Measurements from ENCODE around the gene QRICH2. TPM values are rescaled to one million over a fixed set of nuclear protein-coding genes. Genes with fewer than 3 reads are reported as not detected.
"Not testable (repeated sequence)": the region's sequence is repeated elsewhere in the genome, so short reads cannot be mapped to it uniquely, and the experiment has no call there.

Gene QRICH2
- total RNA-seq, 2 donors from 2014 or later: 3.1 to 4.5 TPM

DNA sequence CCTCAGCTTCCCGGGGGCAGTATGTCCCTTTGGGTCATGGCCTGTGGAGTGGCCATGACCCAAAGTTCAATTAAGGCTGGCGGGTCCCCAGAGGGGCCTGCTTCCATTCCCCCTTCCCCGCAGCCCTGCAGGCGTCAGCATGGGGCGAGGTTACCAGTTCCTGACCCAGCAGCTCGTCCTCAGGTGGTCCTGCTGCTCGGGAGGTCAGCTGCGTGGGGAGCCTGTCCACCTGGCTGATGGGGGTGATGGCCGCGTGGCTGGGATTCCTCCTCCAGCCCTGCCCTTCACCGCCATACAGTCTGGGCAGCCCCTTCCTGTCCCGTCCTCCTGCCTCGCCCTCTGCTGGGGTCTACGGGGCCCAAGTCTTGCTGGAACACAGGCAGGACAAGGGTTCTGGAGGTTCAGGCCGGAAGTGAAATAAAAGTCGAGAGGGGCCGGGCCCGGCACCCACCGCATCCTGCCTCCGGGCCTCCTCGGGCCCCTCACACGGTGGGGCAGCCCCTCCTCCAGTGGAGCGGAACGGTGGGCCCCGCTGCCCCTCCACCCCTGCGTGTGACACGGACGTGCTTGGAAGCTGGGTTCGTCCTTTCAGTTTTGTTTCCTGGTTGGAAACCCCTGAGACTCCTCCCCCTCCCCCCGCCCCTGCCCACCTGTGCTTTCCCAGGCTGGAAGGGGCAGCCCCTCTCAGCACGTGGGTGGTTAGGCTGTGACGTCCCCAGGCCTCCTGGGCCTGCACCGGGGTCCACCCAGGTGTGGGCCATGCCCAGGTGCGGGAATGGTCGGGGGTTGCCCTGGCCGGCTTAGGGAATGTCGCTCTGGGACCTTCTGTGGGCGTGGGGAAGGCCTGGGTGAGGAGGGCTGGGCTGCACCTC, 36.2 kb downstream of the QRICH2 start:
- H3K27me3 Mint-ChIP-seq (ENCODE audit: low read depth): no peaks in the 10 kb centered on the region
- peak overlapping the region; percentile 83 to 85 for H3K4me3 Mint-ChIP-seq
- DNase-seq (peak; percentile 90 to 91), ATAC-seq (replicated peaks in 1 of 2) (peak; percentile 57 to 62)
- H3K27ac Mint-ChIP-seq: peak overlapping the region; percentile 89
- H3K4me1 Mint-ChIP-seq (ENCODE audit: low read depth): peaks cover 81% of the 10 kb centered on the region
- no peaks in the 10 kb centered on the region for H3K9me3 Mint-ChIP-seq
- peaks cover 15 to 23% of the 10 kb centered on the region in 2 donors for H3K36me3 Mint-ChIP-seq (ENCODE audit: insufficient read depth in 2 of 2)

DNA sequence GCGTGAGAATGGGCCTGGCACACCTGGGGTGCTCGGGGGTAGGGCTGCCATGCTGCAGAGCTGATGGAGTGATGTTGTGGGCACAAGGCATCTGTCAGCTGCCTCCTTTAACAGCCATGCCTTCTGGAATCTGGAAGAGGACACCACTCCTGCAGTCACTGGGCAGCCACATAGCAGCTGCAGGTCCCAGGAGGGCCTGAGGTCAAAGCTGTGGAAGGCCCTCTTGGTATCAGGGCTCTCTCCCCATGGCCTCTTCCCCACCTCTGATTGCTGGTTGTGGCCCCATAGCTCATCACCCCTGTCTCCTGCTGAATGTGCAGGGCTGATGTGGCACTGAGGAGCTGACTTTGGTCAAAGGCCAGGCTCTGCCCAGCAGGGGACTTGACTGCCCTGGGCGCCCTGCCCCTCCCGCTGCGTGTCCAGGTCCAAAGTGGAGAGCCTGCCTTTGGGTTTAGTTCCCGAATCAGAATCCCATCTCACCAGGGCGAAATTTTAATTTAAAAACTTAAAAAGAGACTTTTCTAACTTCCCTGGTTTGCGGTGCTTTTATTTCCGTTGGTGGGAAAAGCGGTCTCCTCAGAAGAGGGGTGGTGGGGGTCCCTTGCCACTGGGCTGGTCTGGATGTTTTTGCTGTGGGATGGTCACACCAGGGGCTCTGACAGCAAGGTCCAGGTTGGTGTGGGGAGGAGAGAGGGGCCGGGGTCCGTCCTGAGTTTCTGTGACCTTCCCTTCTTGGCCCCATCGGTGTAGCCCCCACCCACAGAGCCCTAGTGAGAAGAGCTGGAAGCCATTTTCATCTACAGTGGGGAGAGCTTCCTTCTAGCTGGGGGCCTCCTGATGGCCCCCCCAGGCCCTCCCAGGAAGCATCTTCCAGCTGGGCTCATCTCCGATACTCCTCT, 37.1 kb downstream of the QRICH2 start:
- peak overlapping the region; percentile 83 to 85 for H3K4me3 Mint-ChIP-seq
- peak; percentile 0 to 2 for ATAC-seq (replicated peaks in 1 of 2)

DNA sequence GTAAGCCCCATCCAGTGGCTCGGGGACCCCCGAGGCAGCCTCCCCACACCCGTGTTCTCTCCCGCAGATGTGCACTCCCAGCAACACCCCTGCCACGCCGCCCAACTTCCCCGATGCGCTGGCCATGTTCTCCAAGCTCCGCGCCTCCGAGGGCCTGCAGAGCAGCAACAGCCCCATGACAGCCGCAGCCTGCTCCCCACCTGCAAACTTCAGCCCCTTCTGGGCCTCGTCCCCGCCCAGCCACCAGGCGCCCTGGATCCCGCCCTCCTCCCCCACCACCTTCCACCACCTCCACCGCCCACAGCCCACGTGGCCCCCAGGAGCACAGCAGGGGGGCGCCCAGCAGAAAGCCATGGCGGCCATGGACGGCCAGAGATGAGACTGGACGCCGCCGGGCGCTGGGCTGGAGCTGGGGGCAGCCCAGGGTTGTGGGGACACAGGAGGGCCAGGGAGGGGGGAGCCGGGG, 37.9 kb downstream of the QRICH2 start:
- ATAC-seq (replicated peaks in 1 of 2) (no peak), DNase-seq (peak; percentile 51 to 52)
- Mint-ChIP-seq H3K27me3 (ENCODE audit: low read depth) (no peaks in the 10 kb centered on the region), H3K9me3 (no peaks in the 10 kb centered on the region), H3K4me1 (ENCODE audit: low read depth) (peaks cover 66% of the 10 kb centered on the region), H3K36me3 (ENCODE audit: insufficient read depth in 2 of 2) (peaks cover 21 to 28% of the 10 kb centered on the region in 2 donors), H3K4me3 (peak overlapping the region; percentile 90 to 97), H3K27ac (peak overlapping the region; percentile 96)

More for the DNA sequence above, 37.1 kb downstream of the QRICH2 start:
- H3K4me1 Mint-ChIP-seq (ENCODE audit: low read depth): peaks cover 72% of the 10 kb centered on the region
- DNase-seq: peak; percentile 57 to 66
- H3K36me3 Mint-ChIP-seq (ENCODE audit: insufficient read depth in 2 of 2): peaks cover 19 to 26% of the 10 kb centered on the region in 2 donors
- no peaks in the 10 kb centered on the region for H3K9me3 Mint-ChIP-seq
- no peaks in the 10 kb centered on the region for H3K27me3 Mint-ChIP-seq (ENCODE audit: low read depth)
- H3K27ac Mint-ChIP-seq: peak overlapping the region; percentile 89

DNA sequence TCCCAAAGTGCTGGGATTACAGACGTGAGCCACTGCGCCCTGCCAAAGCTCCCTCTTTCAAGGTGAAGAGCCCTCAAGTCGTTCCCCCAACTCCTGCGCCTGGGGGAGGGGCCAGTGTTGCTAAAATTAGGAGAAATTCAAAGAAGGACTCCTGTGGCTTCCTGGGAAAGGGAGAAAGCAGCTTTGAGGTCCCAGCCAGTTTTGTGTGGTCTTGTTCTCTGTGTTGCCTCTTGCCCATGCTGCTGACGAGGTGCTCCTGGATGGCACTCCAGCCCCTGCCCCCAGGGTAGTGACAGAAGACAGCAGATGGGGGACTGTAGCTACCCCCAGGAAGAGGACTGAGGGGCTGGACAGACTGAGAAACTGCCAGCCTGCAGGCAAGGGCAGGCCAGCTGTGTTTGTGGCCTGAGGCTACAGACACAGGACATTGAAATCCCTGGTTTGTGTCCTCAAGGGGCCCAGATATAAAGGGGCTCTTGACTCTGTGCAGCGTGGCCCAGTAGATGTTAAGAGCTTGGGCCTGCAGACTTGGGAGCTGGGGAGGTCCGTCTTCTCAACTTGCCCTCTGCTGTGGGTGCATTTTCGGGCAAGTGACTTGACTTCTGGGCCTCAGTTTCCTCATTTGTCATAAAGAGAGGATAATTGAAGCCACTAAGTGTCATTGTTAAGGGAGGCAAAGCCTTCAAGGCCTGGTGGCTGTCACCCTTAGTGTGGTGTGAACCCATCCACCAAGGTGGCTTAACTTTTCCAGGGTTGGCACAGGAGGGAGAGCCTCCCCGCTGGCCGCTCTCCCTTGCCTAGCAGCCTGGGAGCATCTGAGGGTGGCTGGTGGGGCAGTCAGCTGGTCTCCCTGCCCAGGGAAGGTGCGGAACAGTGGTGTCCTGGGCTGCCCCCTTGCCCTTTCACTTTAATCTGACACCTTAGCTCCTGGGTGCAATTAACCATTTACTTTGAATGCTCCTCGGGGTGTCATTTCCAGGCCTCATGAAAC, 38.8 kb downstream of the QRICH2 start:
- H3K9me3 Mint-ChIP-seq: no peaks in the 10 kb centered on the region
- peak overlapping the region; percentile 90 to 97 for H3K4me3 Mint-ChIP-seq
- DNase-seq: peak in 1 of 2 donors; percentile 36
- peaks cover 65% of the 10 kb centered on the region for H3K4me1 Mint-ChIP-seq (ENCODE audit: low read depth)
- no peak for ATAC-seq (replicated peaks in 1 of 2)
- peaks cover 21 to 28% of the 10 kb centered on the region in 2 donors for H3K36me3 Mint-ChIP-seq (ENCODE audit: insufficient read depth in 2 of 2)
- no peaks in the 10 kb centered on the region for H3K27me3 Mint-ChIP-seq (ENCODE audit: low read depth)
- peak overlapping the region; percentile 96 for H3K27ac Mint-ChIP-seq

DNA sequence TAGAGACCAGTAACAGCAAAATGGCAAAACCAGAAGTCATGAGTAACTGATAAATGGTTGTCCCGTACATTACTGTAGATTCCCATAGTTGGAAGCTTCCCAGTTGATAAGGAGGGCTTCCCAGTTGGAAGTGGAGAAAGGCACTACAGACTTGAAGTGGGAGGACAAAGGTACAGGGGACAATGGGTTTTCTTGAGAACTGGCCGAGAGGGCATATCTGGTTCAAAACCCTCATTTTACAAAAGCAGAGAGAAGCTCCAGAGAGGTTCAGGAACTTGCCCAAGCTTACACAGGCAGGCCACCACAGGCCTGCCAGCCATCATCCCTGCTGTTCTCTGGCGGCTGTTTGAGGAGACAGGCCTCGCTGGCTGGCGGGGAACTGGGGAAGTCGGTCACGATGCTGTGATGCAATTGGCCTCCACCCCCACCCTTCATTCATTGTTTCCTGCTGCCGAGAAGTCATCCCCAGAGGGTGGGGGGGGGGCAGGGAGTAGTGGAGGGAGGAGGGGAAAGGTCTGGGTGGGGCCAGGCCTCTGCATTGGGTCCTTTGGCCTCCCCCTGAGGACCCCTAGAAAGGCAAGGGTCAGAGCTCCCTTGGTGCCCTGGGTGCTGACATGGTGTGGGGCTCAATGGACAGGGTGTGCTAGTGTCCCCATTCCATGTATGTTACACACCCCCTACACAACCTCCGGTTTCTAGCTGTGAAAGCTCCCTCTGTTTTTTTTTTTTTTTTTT, 39.9 kb downstream of the QRICH2 start:
- peak overlapping the region; percentile 90 to 97 for H3K4me3 Mint-ChIP-seq
- H3K9me3 Mint-ChIP-seq: no peaks in the 10 kb centered on the region
- peaks cover 21 to 28% of the 10 kb centered on the region in 2 donors for H3K36me3 Mint-ChIP-seq (ENCODE audit: insufficient read depth in 2 of 2)
- ATAC-seq (replicated peaks in 1 of 2) (peak; percentile 3 to 9), DNase-seq (peak; percentile 81)
- peaks cover 65% of the 10 kb centered on the region for H3K4me1 Mint-ChIP-seq (ENCODE audit: low read depth)
- H3K27ac Mint-ChIP-seq: peak overlapping the region; percentile 96
- H3K27me3 Mint-ChIP-seq (ENCODE audit: low read depth): no peaks in the 10 kb centered on the region

DNA sequence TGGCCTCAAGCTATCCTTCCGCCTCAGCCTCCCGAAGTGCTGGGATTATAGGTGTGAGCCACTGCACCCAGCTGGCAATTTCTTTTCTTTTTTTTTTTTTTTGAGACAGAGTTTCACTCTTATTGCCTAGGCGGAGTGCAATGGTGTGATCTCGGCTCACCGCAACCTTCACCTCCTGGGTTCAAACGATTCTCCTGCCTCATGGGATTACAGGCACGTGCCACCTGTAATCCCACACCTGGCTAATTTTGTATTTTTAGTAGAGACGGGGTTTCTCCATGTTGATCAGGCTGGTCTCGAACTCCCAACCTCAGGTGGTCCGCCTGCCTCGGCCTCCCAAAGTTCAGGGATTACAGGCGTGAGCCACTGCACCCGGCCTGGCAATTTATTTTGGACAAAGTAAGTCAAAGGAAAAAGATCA, 40.5 kb downstream of the QRICH2 start:
- peak overlapping the region; percentile 96 for H3K27ac Mint-ChIP-seq
- peaks cover 21 to 28% of the 10 kb centered on the region in 2 donors for H3K36me3 Mint-ChIP-seq (ENCODE audit: insufficient read depth in 2 of 2)
- H3K9me3 Mint-ChIP-seq; H3K27me3 Mint-ChIP-seq (ENCODE audit: low read depth); DNase-seq; ATAC-seq (replicated peaks in 1 of 2): not testable (repeated sequence)
- H3K4me1 Mint-ChIP-seq (ENCODE audit: low read depth): peaks cover 65% of the 10 kb centered on the region
- H3K4me3 Mint-ChIP-seq: peak overlapping the region; percentile 90 to 97

DNA sequence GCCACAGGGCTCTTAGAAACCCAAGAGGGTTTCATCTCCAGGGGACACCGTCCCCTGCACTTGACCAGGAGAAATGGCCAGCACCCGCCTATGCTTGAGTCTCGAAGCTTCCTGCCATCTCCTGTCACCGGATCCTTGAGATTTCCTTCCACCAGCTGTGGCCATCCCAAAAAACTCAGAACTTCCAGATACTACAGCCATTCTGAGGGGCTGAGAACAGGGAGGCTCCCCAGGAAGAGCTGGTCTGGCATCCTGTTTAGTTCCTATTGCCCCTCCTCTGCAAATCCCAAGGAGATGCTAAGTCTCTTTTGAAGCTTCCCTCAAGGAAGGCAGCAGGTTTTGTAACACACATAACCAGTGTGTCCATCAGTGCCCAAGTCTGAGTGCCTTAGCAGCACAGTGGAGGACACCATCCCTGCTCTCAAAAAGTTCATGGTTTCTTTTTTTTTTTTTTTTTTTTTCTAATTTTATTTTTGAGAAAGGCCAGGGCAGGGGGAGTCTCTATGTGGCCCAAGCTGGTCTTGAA, 41.0 kb downstream of the QRICH2 start:
- Mint-ChIP-seq H3K27ac (peak overlapping the region; percentile 96), H3K27me3 (ENCODE audit: low read depth) (no peaks in the 10 kb centered on the region), H3K4me1 (ENCODE audit: low read depth) (peaks cover 65% of the 10 kb centered on the region), H3K9me3 (no peaks in the 10 kb centered on the region), H3K36me3 (ENCODE audit: insufficient read depth in 2 of 2) (peaks cover 21 to 28% of the 10 kb centered on the region in 2 donors), H3K4me3 (peak overlapping the region; percentile 90 to 97)
- DNase-seq (peak in 1 of 2 donors; percentile 40), ATAC-seq (replicated peaks in 1 of 2) (no peak)

DNA sequence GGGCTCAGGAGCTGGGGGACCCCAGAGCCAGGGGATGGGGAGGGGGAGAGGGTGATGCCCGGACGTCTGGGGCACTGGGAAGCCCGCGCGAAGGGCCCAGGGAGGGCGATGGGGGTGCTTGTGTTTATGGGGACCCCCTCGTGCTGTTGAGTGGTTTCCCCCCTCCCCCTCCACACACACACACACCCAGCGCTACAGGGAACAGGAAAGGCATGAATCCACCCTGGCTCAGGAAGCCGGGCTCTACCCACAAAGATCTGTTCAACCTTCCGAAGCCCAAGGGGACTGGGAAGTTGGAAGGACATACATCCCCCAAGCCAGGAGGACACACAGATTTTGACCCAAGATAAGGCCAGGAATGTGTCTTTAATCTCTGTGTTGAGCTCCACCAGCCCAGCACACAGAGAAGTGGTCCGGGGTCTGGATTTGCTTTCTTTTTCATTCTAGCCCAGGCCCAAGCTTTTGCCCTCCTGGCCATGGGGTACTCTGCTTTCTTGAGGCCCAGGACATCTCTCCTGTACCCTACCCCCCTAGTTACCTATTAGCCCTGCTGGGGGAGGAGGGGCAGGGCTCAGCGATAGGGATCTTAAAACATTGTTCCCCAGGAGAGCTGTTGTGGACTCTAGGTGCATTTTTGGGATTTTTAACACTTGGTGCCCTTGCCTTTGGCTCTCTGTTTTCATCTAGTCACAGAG, 41.7 kb downstream of the QRICH2 start:
- DNase-seq: peak; percentile 32 to 40
- H3K27ac Mint-ChIP-seq: peak overlapping the region; percentile 96

DNA sequence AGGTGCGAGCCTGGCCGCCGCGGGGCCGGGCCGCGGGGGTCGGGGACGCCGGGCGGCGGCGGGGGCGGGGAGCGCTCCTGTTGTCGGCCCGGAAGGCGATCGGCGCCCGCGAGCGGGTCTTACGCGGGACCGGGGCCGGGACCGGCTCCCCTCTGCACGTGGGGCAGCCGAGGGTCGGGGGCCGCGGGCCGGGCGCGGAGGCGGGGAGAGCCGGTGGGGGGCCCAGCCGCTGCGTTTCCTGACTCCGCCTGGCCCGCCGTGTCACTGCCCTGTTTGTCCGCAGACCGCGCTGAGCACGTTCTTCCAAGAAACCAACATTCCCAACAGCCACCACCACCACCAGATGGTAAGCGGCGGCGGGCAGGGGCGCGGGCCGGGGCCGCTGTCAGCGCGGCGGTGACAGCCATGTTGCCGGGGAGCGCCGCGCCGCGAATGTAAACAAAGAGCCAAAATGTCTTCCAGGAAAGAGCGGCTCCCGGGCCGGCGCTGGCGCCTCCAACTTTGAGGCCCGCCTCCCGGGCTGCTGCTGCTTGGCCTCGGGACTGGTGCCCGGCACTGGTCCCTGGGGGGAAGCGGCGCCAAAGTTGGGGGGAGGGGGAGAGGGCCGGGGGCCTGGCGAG, 42.3 kb downstream of the QRICH2 start:
- Mint-ChIP-seq H3K27me3 (ENCODE audit: low read depth) (no peaks in the 10 kb centered on the region), H3K36me3 (ENCODE audit: insufficient read depth in 2 of 2) (peaks cover 21 to 28% of the 10 kb centered on the region in 2 donors), H3K9me3 (no peaks in the 10 kb centered on the region), H3K4me3 (peak overlapping the region; percentile 90 to 97), H3K4me1 (ENCODE audit: low read depth) (peaks cover 65% of the 10 kb centered on the region), H3K27ac (peak overlapping the region; percentile 86)
- peak; percentile 58 to 62 for DNase-seq
- ATAC-seq (replicated peaks in 1 of 2): no peak

More for the DNA sequence above, 41.7 kb downstream of the QRICH2 start:
- no peaks in the 10 kb centered on the region for H3K9me3 Mint-ChIP-seq
- ATAC-seq (replicated peaks in 1 of 2): no peak
- H3K4me1 Mint-ChIP-seq (ENCODE audit: low read depth): peaks cover 67% of the 10 kb centered on the region
- H3K27me3 Mint-ChIP-seq (ENCODE audit: low read depth): no peaks in the 10 kb centered on the region
- H3K4me3 Mint-ChIP-seq: peak overlapping the region; percentile 90 to 97
- H3K36me3 Mint-ChIP-seq (ENCODE audit: insufficient read depth in 2 of 2): peaks cover 21 to 28% of the 10 kb centered on the region in 2 donors

DNA sequence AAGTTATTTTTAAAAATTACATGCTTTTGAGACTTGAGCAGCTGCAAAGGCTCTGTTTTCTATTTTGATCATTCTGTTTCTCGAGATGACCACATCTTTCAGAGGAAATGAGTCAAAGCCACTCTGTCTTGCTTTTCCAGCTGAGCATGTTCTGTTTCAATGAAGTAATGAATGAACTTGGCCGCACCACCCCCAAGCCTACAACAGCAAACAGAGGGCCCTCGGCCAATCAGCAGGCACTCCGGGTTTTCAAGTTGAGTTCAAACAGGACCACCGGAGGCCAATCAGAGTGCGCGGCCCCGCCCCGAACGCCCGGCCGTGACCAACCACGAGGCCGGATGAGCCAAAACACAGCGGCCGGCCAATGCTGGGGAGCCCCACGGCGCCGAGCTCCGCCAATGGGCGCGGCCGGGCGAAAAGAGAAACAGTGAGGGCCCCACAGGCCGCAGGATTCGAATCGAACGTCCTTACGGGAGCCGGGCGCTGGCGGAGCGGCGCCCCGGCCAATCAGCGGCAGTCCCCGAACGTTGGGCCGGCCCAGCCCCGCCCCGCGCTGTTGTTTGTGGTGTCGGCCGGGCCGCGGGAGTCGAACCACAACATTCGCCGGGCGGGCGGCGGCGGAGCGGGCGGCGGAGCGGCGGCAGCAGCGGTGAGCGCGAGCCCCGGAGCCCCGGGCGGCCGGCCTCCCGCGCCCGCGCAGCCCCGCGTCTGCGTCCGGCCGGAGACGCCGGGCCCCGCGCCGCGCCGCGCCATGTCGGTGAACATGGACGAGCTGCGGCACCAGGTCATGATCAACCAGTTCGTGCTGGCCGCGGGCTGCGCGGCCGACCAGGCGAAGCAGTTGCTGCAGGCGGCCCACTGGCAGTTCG, 43.1 kb downstream of the QRICH2 start, which contains the start of gene UBALD2:
UBALD2 (plus strand) TSS at position 594 of the 869 bp plus-strand sequence; CDS start at position 752, 158 bp downstream.
- peak; percentile 99 for DNase-seq
- Mint-ChIP-seq H3K27ac (peak within 1 kb of the TSS; percentile 96), H3K9me3 (no peaks in the 10 kb centered on the region), H3K27me3 (ENCODE audit: low read depth) (no peaks in the 10 kb centered on the region), H3K4me3 (peak within 1 kb of the TSS; percentile 93 to 97), H3K36me3 (ENCODE audit: insufficient read depth in 2 of 2) (peaks cover 21 to 26% of the 10 kb centered on the region in 2 donors), H3K4me1 (ENCODE audit: low read depth) (peaks cover 64% of the 10 kb centered on the region)
- peak; percentile 83 for ATAC-seq (replicated peaks in 1 of 2)

All from activated T-cell treated with anti-CD3 and anti-CD28 coated beads, Interleukin-2, amount 50 U/mL, for 72 hours (primary cell).